ENCODE results near the gene UBE2U.
"Not testable (repeated sequence)": the region's sequence is repeated elsewhere in the genome, so short reads cannot be mapped to it uniquely, and the experiment has no call there.

The UBE2U gene

DNA sequence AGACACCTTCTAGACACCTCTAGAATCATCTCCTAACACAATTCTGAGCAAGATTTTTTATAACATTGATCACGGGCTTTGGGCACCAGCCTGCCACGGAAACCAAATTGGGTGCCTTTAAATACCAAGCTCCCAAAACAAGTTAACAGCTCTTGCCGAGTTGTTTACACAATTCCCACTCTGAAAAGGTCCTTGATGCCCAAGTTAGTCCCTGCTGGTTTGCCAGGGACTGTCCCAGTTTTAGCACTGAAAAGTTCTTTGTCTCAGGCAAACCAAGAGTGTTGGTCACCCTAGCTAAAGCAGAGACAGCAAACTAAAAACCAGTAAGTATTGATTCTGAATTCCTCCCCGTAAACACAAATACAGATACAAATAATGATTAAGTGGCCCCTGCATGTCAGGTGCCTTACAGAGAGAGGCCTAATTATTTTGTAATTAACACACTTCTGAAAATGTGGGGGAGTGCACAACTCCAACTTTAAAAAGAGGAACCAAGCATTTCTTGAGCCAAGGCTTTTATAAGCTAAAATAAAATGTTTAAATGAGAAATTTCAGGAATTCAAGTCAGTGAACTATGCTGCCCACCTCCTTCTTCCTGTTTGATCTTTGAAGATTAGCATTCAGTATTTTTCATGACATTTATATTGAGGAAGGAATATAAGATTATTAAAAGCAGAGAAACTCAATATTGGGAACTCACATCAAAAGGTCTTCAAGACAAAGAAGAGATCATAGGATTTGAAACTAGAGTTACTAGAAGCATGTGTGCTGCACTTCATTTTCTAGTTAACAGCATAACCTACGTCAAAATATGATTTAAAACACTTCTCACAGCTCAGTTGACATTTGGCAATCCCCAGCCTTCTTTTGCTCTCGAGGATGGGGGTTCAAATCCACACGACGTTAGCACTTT lies 9.0 kb upstream of the UBE2U start:
- DNase-seq, result no peak

DNA sequence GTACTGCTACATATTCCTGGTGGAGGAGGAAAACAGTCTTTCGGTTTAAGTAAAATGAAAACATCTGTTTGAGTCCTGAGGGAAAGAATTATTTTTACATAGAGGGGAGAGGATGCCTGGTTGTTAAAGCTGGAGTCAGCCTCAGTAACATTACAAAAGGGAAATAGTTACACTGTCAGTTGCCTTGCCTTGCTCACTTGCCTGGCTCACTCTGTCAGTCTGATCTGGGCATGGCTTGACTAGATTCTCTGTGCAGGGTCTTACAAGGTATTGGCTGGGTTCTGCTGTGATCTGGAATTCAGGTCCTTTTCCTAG lies 8.4 kb upstream of the UBE2U start:
- no peak for DNase-seq

DNA sequence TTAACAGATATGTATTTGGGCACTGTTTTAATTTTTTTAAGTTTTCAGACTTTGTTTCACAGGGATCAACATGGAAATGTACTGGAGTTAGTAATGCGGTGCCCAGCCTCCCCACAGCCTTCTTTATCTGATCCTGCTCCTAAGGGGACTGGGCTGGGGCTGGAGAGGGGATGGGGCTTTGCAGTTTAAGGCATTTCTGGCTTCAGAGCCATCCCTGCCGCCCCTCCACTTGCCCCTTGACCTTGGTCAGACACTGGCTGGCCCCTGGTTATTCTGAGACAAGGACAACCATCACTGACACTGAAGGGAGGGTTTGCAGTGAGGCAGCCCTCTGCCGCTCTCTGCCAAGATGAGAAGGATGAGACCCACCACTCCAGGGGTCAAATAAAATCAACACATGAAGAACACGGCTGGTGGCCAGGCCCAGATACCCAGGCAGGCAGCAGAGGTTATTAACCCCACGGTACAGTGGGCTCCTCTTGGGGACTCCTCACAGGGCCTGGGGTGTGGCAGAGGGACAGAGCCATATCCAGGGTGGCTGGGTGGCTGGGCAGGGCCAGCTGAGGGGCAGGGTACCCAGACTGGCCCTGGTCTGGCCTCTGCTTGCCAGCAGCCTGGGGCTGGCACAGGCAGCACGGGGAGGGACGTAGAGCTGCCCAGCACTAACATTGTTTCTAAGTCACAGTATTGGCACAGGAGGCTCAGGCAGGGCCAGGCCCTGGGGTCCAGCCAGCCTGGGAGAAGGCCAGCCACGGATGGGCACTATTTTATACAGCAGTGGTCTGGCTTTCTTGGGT lies 7.2 kb upstream of the UBE2U start:
- DNase-seq, result no peak

DNA sequence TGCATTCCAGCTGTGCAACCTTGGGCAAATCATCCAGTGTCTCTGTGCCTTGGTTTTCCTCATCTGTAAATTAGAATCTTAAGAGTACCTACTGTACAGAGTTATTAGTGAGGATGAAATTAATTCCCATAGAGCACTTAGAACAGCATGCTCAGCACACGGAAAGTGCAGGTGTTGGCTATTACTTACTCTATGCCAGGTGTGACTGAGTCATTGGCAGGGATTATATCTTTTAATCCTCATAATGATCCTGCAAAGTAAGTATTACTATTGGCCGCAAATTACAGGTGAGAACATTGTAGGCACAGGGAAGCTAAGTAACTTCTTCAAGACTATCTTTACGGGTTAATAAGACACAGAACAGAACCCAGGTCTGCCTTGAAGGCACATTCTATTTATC lies 6.3 kb upstream of the UBE2U start:
- DNase-seq, result no peak

DNA sequence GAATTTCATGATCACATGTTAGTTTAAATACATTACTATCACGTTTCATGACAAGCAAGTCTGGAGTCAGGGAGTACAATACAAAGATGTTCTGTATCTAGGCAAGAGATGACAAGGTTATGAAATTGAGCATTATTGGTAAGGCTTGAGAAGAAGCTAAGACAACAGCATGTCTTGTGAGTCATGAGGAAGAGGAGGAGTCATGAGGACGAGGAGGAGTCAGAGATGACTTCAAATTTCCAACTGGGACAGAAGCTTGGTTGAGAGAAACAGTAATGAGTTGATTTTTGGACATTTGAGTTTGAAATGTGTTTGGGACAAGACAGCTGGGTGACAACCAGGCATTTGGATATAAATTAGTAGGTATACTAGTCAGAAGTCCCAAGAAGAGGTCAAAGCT lies 4.3 kb upstream of the UBE2U start:
- no peak for DNase-seq

DNA sequence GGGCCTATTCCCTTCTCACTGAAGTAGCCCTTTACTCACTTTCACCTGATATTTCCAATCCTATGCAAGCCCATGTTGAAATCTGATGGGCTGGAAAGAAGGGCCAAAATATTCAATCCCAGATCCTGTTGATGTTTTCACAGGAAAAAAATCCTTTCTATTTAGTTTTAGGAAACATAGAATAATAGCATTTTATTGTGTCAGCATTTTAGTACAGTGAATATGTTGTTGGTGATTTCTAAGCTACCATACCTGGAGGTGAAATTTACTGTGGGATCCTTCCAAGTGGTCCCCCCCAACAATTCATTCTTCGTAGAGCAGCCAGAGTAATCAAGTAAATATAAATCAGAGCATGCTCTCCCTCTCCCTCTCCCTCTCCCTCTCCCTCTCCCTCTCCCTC lies 3.4 kb upstream of the UBE2U start:
- no peak for DNase-seq

DNA sequence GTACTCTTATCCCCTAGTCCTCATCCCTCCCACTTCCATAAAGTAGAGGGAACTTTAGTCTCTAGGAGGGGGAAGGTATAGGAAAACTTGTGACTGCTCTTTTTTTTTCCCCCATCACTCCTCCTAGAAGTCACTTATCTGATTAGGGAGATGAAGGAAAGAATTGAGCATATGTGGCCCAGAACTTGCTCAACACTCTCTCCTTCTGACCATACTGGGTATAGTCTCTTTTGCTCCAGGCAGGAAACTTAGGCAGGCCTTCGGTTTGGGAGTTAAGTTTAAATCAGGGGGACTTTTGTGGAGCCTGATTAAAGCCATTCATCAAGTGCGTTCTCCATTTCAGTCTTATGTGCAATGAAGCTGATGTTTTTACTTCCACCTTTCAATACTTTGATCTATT lies 5.8 kb downstream of the UBE2U start:
- no peak for DNase-seq

DNA sequence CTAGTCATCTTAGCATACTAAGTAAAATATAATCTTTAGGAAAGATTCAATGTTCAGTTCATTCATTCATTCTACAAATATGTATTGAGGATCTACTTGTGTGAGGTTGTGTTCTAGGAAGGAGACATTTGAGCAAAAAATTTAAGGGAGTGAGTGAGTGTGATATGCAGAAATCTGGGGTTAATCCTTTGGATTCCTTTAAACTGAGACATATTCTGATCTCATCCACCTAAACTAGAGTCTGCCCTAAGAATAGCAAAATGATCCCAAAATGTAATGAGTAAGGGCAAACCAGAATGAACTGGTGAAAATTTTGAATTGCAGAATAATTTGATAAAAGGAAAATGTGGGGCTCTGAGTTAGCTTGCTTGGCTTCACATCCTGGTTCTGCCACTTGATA lies 8.6 kb downstream of the UBE2U start:
- no peak for DNase-seq

DNA sequence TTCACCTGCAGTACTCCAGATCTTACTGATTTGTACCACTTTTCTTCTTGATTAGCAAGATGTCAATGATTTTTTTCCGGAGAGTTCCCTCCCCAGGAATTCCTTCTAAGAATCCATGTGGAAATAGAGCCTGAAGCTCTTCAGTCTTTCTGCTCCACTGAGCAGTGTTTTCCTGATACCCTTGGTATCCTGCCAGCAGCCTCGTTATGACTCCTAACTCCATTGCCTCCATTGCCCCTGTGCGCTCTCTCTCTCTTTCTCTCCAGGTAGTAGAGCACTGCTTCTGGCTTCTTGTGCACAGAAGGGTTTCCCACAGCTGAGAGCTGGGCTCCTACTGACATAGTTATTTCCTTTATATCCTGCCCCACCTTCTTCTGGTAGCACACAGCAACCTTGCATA lies 12.2 kb downstream of the UBE2U start:
- no peak for DNase-seq

DNA sequence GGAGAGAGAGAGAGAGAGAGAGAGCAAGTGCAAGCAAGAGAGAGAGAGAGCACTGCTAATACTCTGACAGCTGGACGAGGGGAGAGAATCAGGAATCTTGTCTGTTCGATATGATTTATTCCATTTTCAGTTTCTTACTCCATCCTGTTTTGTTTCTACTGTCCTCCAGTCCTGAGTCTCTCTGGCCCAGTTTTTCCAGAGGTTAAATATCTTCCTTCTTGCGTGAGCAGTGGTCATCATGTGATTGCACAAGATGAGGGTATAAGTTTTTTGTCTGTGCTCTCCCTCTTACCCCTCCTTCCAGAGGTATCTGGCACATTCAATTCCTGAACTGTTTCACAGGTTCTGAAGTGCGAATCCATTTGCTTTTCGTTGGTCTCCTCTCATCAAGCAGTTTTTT lies 16.8 kb downstream of the UBE2U start:
- DNase-seq, result no peak

DNA sequence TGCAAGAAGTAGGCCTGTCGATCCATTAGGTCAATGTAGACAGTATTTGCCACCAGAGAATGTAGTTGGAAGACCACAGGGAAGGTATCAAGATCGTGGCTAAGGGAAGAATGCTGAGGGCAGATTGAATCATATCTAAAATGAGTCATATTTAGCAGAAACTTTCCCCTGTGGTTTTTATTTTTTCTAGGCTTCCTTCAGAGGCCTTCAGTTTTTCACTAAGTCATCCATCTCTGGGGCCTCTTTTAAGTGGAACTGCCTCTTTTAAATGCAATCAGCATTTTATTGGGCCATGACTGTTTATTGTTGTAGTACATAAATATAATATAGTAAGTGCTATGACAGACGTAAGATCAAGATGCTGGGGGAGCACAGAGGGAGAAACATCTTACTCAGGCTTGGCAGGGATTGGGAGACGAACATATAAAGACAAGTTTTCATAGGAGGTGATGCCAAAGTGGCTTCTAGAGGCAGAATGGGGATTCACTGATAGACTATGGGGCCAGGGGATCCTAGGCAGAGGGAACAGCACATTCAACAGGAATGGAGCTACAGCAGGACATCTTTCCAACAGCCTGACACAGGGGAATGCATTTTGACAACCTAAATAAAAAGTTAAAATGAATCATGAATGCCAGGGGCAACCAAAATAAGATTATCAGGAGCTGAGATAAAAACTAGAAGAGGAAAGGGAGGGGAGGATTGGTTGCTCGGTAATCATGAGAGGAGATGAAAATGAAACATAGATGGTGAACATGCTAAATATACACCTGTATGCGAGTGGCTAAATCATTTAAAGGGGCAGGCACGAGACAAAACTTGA lies 20.1 kb downstream of the UBE2U start:
- no peak for DNase-seq

DNA sequence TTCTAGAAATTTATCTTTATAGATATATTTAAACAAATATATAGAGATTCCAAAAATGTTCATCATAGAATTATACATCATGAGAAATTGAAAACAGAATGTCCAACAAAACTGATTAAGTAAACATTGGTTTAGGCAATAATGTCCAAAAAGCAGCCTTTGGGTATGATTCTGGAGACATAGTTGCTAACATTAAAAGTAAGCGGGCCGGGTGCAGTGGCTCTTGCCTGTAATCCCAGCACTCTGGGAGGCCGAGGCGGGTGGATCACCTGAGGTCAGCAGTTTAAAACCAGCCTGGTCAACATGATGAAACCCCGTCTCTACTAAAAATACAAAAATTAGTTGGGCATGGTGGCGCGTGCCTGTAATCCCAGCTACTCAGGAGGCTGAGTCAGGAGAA lies 20.8 kb downstream of the UBE2U start:
- not testable (repeated sequence) for DNase-seq

DNA sequence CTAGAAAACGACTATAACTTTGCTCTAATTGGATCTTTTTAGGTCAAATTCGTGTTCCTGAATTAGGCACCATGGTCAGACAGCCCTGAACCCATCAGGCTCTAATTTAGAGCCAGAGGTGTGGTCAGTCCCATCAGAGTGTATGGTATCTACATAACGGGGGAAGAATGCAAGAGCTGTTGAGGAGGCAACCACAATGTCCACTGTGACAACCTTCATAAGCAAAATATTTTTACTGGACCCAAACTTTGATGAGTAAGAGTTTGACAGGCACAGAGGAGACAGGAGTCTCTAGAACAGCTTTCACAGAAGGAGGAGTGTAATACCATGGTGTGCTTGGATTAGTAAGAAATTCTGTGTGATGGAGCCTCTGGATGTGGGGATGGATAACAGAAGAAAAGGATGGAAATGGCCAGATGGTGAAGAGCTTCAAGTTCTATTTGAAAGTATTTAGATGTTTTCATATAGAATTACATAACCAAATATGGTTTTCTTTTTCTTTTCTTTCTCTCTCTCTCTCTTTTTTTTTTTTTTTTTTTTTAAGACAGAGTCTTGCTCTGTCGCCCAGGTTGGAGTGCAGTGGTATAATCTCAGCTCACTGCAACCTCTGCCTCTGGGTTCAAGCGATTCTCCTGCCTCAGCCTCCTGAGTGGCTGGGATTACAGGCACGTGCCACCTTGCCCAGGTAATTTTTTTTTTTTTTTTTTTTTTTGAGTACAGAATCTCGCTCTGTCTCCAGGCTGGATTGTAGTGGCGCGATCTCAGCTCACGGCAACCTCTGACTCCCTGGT lies 24.9 kb downstream of the UBE2U start:
- no peak for DNase-seq

DNA sequence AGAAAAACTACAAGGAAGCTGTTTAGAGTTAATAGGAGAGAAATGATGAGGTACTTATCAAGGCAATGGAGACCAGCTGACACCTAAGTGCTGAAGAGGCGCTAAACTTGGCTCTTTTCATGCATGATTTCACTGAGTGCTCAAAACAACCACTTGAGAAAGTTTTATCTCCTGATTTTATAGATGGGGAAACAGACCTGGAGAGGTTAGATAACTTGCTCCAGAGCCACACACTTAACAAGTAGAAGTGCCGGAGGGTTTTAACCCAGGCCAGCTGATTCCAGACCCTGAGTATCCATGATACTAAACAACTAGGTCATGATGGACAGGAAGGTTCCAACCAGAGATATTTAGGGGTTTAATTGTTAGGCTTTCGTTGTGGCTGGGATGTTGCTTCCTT lies 25.9 kb downstream of the UBE2U start:
- no peak for DNase-seq

DNA sequence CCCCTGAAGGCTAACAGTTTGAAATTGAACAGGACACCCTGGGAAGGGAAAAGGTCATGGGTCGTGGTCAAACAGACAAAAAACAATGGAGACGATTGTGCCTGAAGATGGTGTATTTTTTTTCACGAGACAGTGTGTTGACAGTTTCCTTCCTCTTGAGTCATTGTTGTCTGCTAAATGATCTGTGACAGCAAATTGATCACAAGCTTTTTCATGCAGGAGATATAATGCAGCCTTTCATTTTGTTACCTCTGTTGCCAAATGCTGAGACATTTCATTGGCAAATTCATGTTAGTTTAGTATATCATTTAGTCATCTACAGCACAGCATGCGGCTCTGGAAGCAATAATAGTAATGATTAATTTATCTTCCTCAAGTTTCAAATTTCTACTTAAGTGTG lies 27.7 kb downstream of the UBE2U start:
- DNase-seq, result no peak

DNA sequence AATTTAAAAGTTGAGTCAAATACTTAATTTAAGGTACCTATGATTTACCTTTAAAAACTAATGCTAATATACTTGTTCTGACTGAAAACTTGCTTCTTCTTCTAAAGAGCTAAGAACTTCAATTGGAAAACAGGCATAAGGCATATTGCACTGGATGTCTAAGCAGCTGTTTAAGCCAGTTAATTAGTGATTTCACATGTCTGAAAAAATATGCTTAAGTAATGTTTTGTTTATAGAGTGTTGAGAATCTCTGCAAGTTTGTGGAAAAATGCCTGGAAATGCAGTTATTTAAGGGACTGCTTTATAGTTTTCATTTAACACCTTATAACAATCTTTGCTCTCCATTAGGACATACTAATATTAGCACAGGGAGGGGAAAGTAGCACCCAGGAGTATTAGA lies 28.2 kb downstream of the UBE2U start:
- no peak for DNase-seq

DNA sequence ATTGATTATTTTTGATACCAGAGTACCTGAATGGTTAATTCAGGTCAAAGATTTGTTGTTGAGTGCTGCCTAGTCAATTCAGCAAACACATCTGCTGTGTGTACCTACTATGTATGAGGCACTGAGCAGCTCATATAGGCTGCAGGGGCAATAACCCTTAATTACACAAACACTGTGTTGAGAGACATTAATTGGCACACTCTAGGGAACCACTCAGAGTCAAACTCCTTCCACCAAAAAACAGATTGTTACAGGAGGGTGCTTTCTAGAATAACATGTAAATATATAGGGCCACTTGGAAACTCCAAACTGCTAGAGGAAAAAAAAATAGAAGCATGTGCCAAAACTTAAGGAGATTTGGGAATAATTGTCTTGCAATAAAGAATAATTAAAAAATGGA lies 31.3 kb downstream of the UBE2U start:
- DNase-seq, result no peak

DNA sequence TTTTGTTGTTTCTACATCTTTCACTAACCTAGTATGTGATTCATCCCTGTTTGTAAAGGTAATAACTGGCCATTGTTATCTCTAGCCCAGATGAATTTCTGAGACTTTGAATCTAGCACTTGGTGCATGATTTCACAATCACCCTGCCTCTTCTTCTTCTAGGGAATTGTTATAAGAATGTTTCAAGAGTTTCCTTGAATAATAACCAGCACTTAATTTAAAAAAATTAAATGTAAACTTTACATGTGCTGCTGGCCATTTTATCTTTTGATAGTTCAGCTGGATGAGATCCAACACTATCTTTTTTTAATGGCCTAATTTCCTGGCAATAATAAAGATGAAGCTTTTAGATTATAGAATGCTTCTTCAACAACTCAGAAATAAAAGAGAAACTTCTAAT lies 31.8 kb downstream of the UBE2U start:
- DNase-seq, result no peak

DNA sequence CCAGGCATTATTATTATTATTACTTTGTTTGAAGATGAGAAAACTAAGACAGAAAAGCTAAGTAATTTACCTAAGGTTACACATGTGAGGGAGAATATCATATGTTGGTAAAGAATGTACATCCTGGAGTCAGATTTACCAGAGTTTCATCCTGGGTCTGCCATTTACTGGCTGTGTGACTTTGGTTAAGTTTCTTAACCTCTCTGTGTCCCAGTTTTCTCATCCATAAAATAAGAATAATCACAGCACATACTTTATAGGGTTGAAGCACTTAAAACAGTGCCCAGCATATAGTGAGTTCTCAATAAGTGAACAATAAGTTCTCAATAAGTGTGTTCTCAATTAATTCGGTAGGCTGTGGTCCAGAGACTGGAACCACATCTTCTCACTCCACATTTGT lies 32.5 kb downstream of the UBE2U start:
- no peak for DNase-seq

DNA sequence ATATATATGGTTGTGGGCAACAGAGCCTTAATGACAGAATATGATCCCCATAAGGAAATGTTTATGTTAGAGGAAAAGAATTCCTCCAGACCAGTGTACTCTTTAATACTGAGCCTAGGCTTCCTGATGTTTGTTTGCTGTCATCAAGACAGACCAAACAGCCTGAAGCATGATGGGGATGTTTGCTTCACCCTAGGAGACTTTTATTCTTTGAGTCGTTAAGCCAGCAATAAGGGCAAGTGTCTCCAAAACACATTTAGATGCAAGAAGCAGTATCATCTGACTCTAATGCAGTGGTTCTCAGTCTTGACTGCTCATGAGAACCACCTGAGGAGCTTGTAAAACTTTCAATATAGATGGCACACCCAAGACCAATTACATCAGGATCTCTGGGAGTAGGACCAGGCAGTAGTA lies 33.1 kb downstream of the UBE2U start:
- DNase-seq, result no peak

DNA sequence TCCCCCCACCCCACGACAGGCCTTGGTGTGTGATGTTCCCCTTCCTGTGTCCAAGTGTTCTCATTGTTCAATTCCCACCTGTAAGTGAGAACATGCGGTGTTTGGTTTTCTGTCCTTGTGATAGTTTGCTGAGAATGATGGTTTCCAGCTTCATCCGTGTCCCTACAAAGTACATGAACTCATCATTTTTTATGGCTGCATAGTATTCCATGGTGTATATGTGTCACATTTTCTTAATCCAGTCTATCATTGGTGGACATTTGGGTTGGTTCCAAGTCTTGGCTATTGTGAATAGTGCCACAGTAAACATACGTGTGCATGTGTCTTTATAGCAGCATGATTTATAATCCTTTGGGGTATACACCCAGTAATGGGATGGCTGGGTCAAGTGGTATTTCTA lies 36.1 kb downstream of the UBE2U start:
- not testable (repeated sequence) for DNase-seq

DNA sequence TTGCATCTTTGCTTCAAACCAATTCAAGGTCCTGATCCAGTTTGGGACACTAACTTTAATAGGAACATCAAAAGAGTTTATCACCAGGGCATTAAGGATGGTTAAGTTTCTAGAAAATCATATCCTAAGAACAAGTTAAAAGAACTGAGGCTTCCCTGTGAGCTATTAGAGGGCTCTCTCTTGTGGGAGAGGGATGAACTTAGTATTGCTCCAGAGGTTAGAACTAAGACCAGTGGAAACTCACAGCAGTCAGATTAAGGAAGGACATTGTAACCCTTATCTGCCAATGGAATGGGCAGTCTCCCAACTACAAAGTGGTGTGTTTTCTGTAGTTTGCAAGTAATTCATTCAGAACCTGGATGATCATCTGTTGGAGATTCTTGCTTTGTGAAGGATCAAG lies 36.8 kb downstream of the UBE2U start:
- no peak for DNase-seq

DNA sequence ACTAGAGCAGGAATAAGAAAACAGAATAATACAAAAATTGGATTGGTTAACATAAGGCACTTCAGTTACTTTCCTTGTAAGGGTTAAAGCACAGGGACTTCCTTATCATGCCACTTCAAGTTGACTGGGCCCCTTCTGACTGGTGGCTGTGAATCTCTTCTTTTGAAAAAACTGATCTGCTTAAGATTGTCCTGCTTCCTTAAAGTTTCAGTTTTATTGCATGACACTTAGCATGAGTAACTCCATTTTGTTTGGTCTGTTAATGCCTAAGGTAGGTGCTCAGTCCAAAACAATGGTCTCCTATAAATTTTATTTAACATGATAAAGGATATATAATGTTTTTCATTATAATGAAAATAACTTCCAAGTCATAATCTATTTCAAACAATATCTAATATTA lies 37.6 kb downstream of the UBE2U start:
- DNase-seq, result no peak

All from activated naive CD4-positive, alpha-beta T cell (primary cell).